ENCODE results near the gene NLRP5.

- no peak for TF ChIP-seq EZH2 (IDR thresholded peaks at IDR 0.05; ENCODE audit: insufficient read depth, poor library complexity, severe bottlenecking)
- no peak for TF ChIP-seq EZH2phosphoT487 (IDR thresholded peaks at IDR 0.05; ENCODE audit: insufficient read depth, low read depth)
Observed at GRCh38 chr19:55939206-55939605, 47.4 kb upstream of the NLRP5 start.

Data from GM23248 (cell line).